ENCODE data around the gene BICC1. TPM values are rescaled to one million over a fixed set of nuclear protein-coding genes. Genes with fewer than 3 reads are reported as not detected.

BICC1 gene
- total RNA-seq, 2 donors from 2014 or later: 35.3 to 42.0 TPM

DNA sequence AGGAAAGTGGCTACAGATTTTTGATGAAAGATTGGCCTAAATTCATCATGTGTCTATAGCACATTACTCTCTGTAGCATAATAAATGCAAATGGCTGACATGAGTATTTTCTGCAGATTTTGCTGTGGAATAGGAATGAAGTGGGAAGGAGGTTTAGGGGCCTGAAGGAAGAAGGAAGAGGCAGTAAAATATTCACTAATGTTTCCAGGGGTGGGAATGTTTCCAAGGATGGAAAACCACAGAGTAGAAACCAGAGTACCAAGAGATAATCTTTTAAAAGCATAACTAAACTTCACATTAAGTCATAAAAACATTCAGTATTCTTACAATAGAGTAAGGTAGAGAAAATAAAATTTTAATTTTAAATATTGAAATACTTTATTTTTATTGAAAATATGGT is 267.8 kb downstream of the BICC1 start:
- no peak for DNase-seq
- no peak for ATAC-seq
- Histone ChIP-seq H3K9me3 (no peaks in the 10 kb centered on the region), H3K27ac (no peak overlapping the region), H3K4me1 (peaks cover 24% of the 10 kb centered on the region), H3K27me3 (no peaks in the 10 kb centered on the region), H3K4me3 (no peak overlapping the region), H3K36me3 (replicated peaks in 1 of 2; ENCODE audit: insufficient read depth in 1 of 2, low read depth in 2 of 2) (no peaks in the 10 kb centered on the region)
- intact Hi-C loops (cut with DNase I): loop anchor here (5.0 kb wide), 1 partner anchor 842 kb away; no protein-coding TSS in a partner anchor
- no peak for TF ChIP-seq POLR2A (IDR thresholded peaks at IDR 0.05)
- TF ChIP-seq, protein P1, sequence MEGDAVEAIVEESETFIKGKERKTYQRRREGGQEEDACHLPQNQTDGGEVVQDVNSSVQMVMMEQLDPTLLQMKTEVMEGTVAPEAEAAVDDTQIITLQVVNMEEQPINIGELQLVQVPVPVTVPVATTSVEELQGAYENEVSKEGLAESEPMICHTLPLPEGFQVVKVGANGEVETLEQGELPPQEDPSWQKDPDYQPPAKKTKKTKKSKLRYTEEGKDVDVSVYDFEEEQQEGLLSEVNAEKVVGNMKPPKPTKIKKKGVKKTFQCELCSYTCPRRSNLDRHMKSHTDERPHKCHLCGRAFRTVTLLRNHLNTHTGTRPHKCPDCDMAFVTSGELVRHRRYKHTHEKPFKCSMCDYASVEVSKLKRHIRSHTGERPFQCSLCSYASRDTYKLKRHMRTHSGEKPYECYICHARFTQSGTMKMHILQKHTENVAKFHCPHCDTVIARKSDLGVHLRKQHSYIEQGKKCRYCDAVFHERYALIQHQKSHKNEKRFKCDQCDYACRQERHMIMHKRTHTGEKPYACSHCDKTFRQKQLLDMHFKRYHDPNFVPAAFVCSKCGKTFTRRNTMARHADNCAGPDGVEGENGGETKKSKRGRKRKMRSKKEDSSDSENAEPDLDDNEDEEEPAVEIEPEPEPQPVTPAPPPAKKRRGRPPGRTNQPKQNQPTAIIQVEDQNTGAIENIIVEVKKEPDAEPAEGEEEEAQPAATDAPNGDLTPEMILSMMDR (IDR thresholded peaks at IDR 0.05): no peak

DNA sequence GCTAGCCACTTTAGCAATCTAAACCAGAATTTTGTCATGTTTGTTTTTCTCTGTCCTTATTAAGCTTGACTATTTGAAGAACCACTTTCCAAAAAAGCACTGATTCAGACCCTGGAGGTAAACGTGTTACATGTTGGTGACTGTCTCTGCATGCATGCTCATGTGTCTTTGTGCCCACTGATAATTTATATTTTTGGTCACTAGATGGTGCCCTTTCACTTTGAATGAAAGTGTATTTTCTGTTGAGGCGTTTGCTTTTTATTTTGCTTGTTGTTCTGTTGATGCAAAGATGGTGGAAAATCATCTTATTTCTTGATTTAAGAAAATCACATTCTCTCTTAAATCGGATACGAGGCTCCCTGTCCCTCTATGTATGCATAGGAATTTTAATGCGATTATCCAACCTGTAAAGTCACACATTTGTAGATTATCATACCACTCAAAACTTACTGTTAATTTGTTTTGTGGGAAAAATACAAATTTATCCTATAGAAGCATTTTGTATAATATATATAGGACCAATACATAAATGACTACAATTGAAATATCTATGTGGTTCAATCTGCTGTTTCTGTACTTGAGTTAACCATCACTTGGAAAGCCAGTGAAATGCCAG is 269.3 kb downstream of the BICC1 start:
- H3K27me3 ChIP-seq: no peaks in the 10 kb centered on the region
- H3K4me1 ChIP-seq: peaks cover 14% of the 10 kb centered on the region
- H3K36me3 ChIP-seq (replicated peaks in 1 of 2; ENCODE audit: insufficient read depth in 1 of 2, low read depth in 2 of 2): no peaks in the 10 kb centered on the region
- no peak overlapping the region for H3K27ac ChIP-seq
- WGBS, 2 donors: 17 to 21% methylated on average over 5 of the region's 5 CpGs
- ATAC-seq: peak; percentile 51
- intact Hi-C loops (cut with DNase I): loop anchor here (5.0 kb wide), 1 partner anchor 840 kb away; no protein-coding TSS in a partner anchor
- H3K9me3 ChIP-seq: no peaks in the 10 kb centered on the region
- no peak overlapping the region for H3K4me3 ChIP-seq
- DNase-seq: peak in 1 of 4 donors; percentile 9
- TF ChIP-seq, protein P1 (IDR thresholded peaks at IDR 0.05): peak; percentile 8 to 71 (median 62)
- TF ChIP-seq POLR2A (IDR thresholded peaks at IDR 0.05): no peak

GRCh38 chr10:58782876-58783851 is 270.5 kb downstream of the BICC1 start:
- WGBS, 2 donors: 27 to 33% methylated on average over 4 of the region's 4 CpGs
- no peaks in the 10 kb centered on the region for H3K27me3 ChIP-seq
- TF ChIP-seq, protein P1 (IDR thresholded peaks at IDR 0.05): no peak
- no peak for TF ChIP-seq POLR2A (IDR thresholded peaks at IDR 0.05)
- intact Hi-C loops (cut with DNase I): loop anchor here (5.0 kb wide), 1 partner anchor 839 kb away; no protein-coding TSS in a partner anchor
- H3K27ac ChIP-seq: peak overlapping the region in 2 of 4 donors; percentile 3 to 28
- DNase-seq: peak in 3 of 4 donors; percentile 13 to 20 (median 16)
- ATAC-seq: peak; percentile 60
- no peaks in the 10 kb centered on the region for H3K9me3 ChIP-seq
- no peak overlapping the region for H3K4me3 ChIP-seq
- H3K36me3 ChIP-seq (replicated peaks in 1 of 2; ENCODE audit: insufficient read depth in 1 of 2, low read depth in 2 of 2): no peaks in the 10 kb centered on the region
- peaks cover 14% of the 10 kb centered on the region for H3K4me1 ChIP-seq

GRCh38 chr10:58784361-58784760 is 271.7 kb downstream of the BICC1 start:
- TF ChIP-seq, protein P1 (IDR thresholded peaks at IDR 0.05): no peak
- TF ChIP-seq POLR2A (IDR thresholded peaks at IDR 0.05): no peak
- 50 to 57% methylated on average over 4 of the region's 4 CpGs for WGBS, 2 donors
- Histone ChIP-seq H3K9me3 (no peaks in the 10 kb centered on the region), H3K27ac (no peak overlapping the region), H3K4me3 (no peak overlapping the region), H3K36me3 (replicated peaks in 1 of 2; ENCODE audit: insufficient read depth in 1 of 2, low read depth in 2 of 2) (no peaks in the 10 kb centered on the region), H3K27me3 (no peaks in the 10 kb centered on the region), H3K4me1 (peaks cover 14% of the 10 kb centered on the region)
- intact Hi-C loops (cut with DNase I): loop anchor here (5.0 kb wide), 1 partner anchor 838 kb away; no protein-coding TSS in a partner anchor
- DNase-seq (no peak), ATAC-seq (peak; percentile 38)
